ENCODE data around the gene ICAM5. TPM values are rescaled to one million over a fixed set of nuclear protein-coding genes. Genes with fewer than 3 reads are reported as not detected.
A peak's percentile ranks its signal among the peaks of the same experiment; 100 is the strongest.

ICAM5 gene
- total and polyA plus RNA-seq, 2 donors from 2014 or later: 0.34 to 2.9 TPM

DNA sequence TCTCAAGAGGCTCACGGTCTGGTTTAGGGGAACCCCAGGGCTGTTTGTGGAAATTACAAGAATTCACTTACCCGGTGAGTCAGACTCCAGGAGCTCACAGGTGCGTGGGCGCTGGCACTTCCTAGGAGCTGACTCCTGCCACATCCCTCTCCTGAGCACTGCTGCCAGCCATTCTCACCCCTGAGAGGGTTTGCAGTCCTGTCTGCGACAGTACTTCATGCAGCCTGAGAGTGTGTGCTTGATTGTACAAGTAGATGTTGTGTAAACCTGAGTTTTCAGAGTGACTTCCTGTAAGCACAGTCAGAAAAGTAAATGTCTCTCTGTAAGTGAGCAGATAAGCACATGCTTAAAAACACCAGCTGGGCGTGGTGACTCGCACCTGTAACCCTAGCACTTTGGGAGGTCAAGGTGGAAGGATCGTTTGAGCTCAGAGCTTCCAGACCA is 29.6 kb upstream of the ICAM5 start:
- Histone ChIP-seq H3K4me3 (ENCODE audit: low read length in 3 of 3) (no peak overlapping the region), H3K4me1 (ENCODE audit: control insufficient read depth in 2 of 3, insufficient read depth in 2 of 3, low read depth in 1 of 3, low read length in 3 of 3) (no peaks in the 10 kb centered on the region), H3K27ac (ENCODE audit: low read depth in 2 of 2, low read length in 2 of 2) (no peak overlapping the region), H3K27me3 (ENCODE audit: control insufficient read depth, insufficient read depth, low read length) (no peaks in the 10 kb centered on the region), H3K9ac (ENCODE audit: low read length in 3 of 3) (no peak overlapping the region), H3K9me3 (ENCODE audit: control insufficient read depth in 2 of 3, insufficient read depth in 1 of 3, low read length in 3 of 3) (no peaks in the 10 kb centered on the region), H3K36me3 (ENCODE audit: control insufficient read depth in 2 of 3, insufficient read depth in 3 of 3, low read length in 3 of 3) (peaks cover 0 to 20% (median 18%) of the 10 kb centered on the region in 3 donors)
- DNase-seq (no peak), FAIRE-seq (no peak)
- TF ChIP-seq, protein P1, sequence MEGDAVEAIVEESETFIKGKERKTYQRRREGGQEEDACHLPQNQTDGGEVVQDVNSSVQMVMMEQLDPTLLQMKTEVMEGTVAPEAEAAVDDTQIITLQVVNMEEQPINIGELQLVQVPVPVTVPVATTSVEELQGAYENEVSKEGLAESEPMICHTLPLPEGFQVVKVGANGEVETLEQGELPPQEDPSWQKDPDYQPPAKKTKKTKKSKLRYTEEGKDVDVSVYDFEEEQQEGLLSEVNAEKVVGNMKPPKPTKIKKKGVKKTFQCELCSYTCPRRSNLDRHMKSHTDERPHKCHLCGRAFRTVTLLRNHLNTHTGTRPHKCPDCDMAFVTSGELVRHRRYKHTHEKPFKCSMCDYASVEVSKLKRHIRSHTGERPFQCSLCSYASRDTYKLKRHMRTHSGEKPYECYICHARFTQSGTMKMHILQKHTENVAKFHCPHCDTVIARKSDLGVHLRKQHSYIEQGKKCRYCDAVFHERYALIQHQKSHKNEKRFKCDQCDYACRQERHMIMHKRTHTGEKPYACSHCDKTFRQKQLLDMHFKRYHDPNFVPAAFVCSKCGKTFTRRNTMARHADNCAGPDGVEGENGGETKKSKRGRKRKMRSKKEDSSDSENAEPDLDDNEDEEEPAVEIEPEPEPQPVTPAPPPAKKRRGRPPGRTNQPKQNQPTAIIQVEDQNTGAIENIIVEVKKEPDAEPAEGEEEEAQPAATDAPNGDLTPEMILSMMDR (IDR thresholded peaks at IDR 0.05; ENCODE audit: borderline replicate concordance, extremely low read depth, insufficient read depth): no peak
- intact Hi-C loops (cut with DNase I): no loop called here

DNA sequence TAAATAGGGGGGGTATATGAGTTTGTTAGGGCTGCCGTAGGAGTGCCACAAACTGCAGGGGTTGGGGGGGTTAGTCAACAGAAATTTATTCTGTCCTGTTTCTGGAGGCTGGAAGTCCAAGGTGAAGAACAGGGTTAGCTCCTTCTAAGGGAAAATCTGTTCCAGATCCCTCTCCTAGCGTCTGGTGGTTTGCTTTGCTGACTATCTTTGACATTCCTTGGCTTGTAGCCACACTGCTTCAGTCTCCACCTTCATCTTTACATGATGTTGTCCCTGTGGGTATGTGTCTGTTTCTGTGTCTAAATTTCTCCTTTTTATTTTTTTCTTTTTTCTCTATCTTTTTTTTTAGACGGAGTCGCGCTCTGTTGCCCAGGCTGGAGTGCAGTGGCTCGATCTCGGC is 27.0 kb upstream of the ICAM5 start:
- TF ChIP-seq, protein P1 (IDR thresholded peaks at IDR 0.05; ENCODE audit: borderline replicate concordance, extremely low read depth, insufficient read depth): no peak

DNA sequence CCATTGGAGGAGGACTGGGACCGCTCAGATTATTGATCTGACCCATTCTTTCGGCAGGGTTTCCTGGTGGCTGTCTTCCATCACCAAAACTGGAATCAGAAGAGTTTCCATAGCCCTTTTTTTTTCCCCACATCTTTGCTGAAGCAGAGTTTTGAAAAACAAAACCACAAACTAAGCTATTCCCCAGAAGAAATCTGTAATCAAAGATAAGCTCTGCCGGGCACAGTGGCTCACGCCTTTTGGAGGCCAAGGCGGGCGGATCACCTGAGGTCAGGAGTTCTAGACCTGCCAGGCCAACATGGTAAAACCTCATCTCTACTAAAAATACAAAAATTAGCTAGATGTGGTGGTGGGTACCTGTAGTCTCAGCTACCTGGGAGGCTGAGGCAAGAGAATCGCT is 23.0 kb upstream of the ICAM5 start:
- TF ChIP-seq, protein P1 (IDR thresholded peaks at IDR 0.05; ENCODE audit: borderline replicate concordance, extremely low read depth, insufficient read depth): no peak
- Histone ChIP-seq H3K4me3 (ENCODE audit: low read length in 3 of 3) (no peak overlapping the region), H3K27me3 (ENCODE audit: control insufficient read depth, insufficient read depth, low read length) (peaks cover 8% of the 10 kb centered on the region), H3K4me1 (ENCODE audit: control insufficient read depth in 2 of 3, insufficient read depth in 2 of 3, low read depth in 1 of 3, low read length in 3 of 3) (peaks cover 0 to 9% (median 0%) of the 10 kb centered on the region in 3 donors), H3K27ac (ENCODE audit: low read depth in 2 of 2, low read length in 2 of 2) (no peak overlapping the region), H3K9ac (ENCODE audit: low read length in 3 of 3) (no peak overlapping the region), H3K36me3 (ENCODE audit: control insufficient read depth in 2 of 3, insufficient read depth in 3 of 3, low read length in 3 of 3) (no peaks in the 10 kb centered on the region), H3K9me3 (ENCODE audit: control insufficient read depth in 2 of 3, insufficient read depth in 1 of 3, low read length in 3 of 3) (no peaks in the 10 kb centered on the region)
- FAIRE-seq: no peak
- DNase-seq: no peak
- intact Hi-C loops (cut with DNase I): loop anchor here (5.0 kb wide), 1 partner anchor 126 kb away; no protein-coding TSS in a partner anchor

More for the DNA sequence above, 27.0 kb upstream of the ICAM5 start:
- intact Hi-C loops (cut with DNase I): no loop called here
- H3K9me3 ChIP-seq (ENCODE audit: control insufficient read depth in 2 of 3, insufficient read depth in 1 of 3, low read length in 3 of 3): no peaks in the 10 kb centered on the region
- no peak overlapping the region for H3K4me3 ChIP-seq (ENCODE audit: low read length in 3 of 3)
- H3K36me3 ChIP-seq (ENCODE audit: control insufficient read depth in 2 of 3, insufficient read depth in 3 of 3, low read length in 3 of 3): peaks cover 0 to 5% (median 5%) of the 10 kb centered on the region in 3 donors
- H3K9ac ChIP-seq (ENCODE audit: low read length in 3 of 3): no peak overlapping the region
- DNase-seq (no peak), FAIRE-seq (no peak)
- no peak overlapping the region for H3K27ac ChIP-seq (ENCODE audit: low read depth in 2 of 2, low read length in 2 of 2)
- H3K4me1 ChIP-seq (ENCODE audit: control insufficient read depth in 2 of 3, insufficient read depth in 2 of 3, low read depth in 1 of 3, low read length in 3 of 3): no peaks in the 10 kb centered on the region
- H3K27me3 ChIP-seq (ENCODE audit: control insufficient read depth, insufficient read depth, low read length): no peaks in the 10 kb centered on the region

DNA sequence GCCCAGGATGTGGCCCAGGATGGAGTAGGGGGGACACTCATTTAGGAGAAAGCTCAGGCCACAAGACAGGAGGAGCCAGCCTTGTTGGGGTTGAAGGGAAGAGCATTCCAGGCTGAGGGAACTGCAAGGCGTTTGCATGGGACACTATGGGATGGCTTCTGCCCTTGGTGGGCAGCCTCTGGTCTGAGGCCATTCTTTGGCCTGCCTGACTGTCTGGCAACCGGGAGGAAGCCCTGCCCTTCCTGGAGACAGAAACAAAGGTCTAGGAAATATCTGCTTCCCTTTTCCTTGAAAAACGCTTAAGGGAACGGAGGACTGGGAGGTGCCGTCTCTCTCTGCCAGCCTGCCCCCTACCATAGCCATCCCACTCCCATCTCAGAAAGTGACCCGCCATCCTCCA is 21.7 kb upstream of the ICAM5 start:
- Histone ChIP-seq H3K27ac (ENCODE audit: low read depth in 2 of 2, low read length in 2 of 2) (peak overlapping the region; percentile 55 to 65), H3K9me3 (ENCODE audit: control insufficient read depth in 2 of 3, insufficient read depth in 1 of 3, low read length in 3 of 3) (no peaks in the 10 kb centered on the region), H3K27me3 (ENCODE audit: control insufficient read depth, insufficient read depth, low read length) (peaks cover 9% of the 10 kb centered on the region), H3K4me3 (ENCODE audit: low read length in 3 of 3) (no peak overlapping the region), H3K4me1 (ENCODE audit: control insufficient read depth in 2 of 3, insufficient read depth in 2 of 3, low read depth in 1 of 3, low read length in 3 of 3) (peaks cover 0 to 9% (median 0%) of the 10 kb centered on the region in 3 donors), H3K9ac (ENCODE audit: low read length in 3 of 3) (peak overlapping the region in 1 of 3 donors; percentile 43), H3K36me3 (ENCODE audit: control insufficient read depth in 2 of 3, insufficient read depth in 3 of 3, low read length in 3 of 3) (no peaks in the 10 kb centered on the region)
- FAIRE-seq: no peak
- TF ChIP-seq, protein P1 (IDR thresholded peaks at IDR 0.05; ENCODE audit: borderline replicate concordance, extremely low read depth, insufficient read depth): no peak
- intact Hi-C loops (cut with DNase I): loop anchor here (5.0 kb wide), 1 partner anchor 124 kb away; no protein-coding TSS in a partner anchor
- no peak for DNase-seq
